ENCODE measurements around the gene SURF6. TPM values are rescaled to one million over a fixed set of nuclear protein-coding genes. Genes with fewer than 3 reads are reported as not detected.
"Not testable (repeated sequence)": the region's sequence is repeated elsewhere in the genome, so short reads cannot be mapped to it uniquely, and the experiment has no call there.

Gene SURF6
- total and polyA plus RNA-seq, 2 experiments from 2014 or later, result 17.6 to 27.6 TPM

GRCh38 chr9:133301253-133302230, 34.4 kb downstream of the SURF6 start (continued):
- TF ChIP-seq ZNF462 (CRISPR knock-in tag; IDR thresholded peaks at IDR 0.05), result no peak
- TF ChIP-seq JUNB (IDR thresholded peaks at IDR 0.05; ENCODE audit: unreplicated experiment), result no peak
- no peak for TF ChIP-seq EZH2 (IDR thresholded peaks at IDR 0.05; ENCODE audit: low read depth, unreplicated experiment)
- TF ChIP-seq ETS1 (IDR thresholded peaks at IDR 0.05), result no peak
- no peak for TF ChIP-seq CREB1 (CRISPR knock-in tag; IDR thresholded peaks at IDR 0.05; ENCODE audit: low read depth)
- TF ChIP-seq STAT1 (IDR thresholded peaks at IDR 0.05; ENCODE audit: unreplicated experiment), result no peak
- no peak for TF ChIP-seq EZH2phosphoT487 (IDR thresholded peaks at IDR 0.05; ENCODE audit: unreplicated experiment)

- not testable (repeated sequence) for H3K79me2 ChIP-seq (replicated peaks; ENCODE audit: insufficient read depth); H3K27ac ChIP-seq (ENCODE audit: low read depth); H3K4me3 Mint-ChIP-seq; DNase-seq (ENCODE audit: low spot score); H3K36me3 ChIP-seq (ENCODE audit: insufficient read depth); H3K4me2 ChIP-seq; H3F3A ChIP-seq (replicated peaks; ENCODE audit: low read depth); H3K27me3 Mint-ChIP-seq (ENCODE audit: insufficient read depth, low read depth, poor library complexity); H3K4me3 ChIP-seq; H3K27me3 ChIP-seq (ENCODE audit: insufficient read depth); H3K27ac Mint-ChIP-seq; H3K9me2 ChIP-seq (ENCODE audit: insufficient read depth); ATAC-seq; H3K4me1 ChIP-seq (ENCODE audit: insufficient read depth); H2AFZ ChIP-seq; H3K4me1 Mint-ChIP-seq; H4K20me1 ChIP-seq (replicated peaks; ENCODE audit: insufficient read depth); H3K36me3 Mint-ChIP-seq (ENCODE audit: low read depth)
- peaks cover 17% of the 10 kb centered on the region for H3K9me3 Mint-ChIP-seq
Measured at GRCh38 chr9:133299996-133300395, 36.0 kb downstream of the SURF6 start.
